ENCODE results near the gene KRT17. TPM values are rescaled to one million over a fixed set of nuclear protein-coding genes. Genes with fewer than 3 reads are reported as not detected.
A peak's percentile ranks its signal among the peaks of the same experiment; 100 is the strongest.

The KRT17 gene
- total RNA-seq, 4 donors from 2014 or later = 0.58 to 5.6 (median 1.2) TPM; not detected in 1

- WGBS = 1% methylated on average over 10 of the region's 11 CpGs
- intact Hi-C loops (cut with DNase I) = loop anchor here (5.0 kb wide), 1 partner anchor 809 kb away; no protein-coding TSS in a partner anchor
- no peaks in the 10 kb centered on the region for H3K27me3 ChIP-seq
- no peaks in the 10 kb centered on the region for H3K9me3 ChIP-seq
- peak overlapping the region; percentile 53 to 65 (median 58) for H3K4me3 ChIP-seq
- H3K27ac ChIP-seq (replicated peaks in 1 of 4) = peak overlapping the region; percentile 81 to 91 (median 86)
- H3K4me1 ChIP-seq = peaks cover 21 to 37% (median 27%) of the 10 kb centered on the region in 4 donors
- TF ChIP-seq POLR2AphosphoS5 (IDR thresholded peaks at IDR 0.05) (no peak), EP300 (IDR thresholded peaks at IDR 0.05) (no peak), CTCF (IDR thresholded peaks at IDR 0.05) (no peak), POLR2A (IDR thresholded peaks at IDR 0.05; ENCODE audit: low read depth) (no peak)
- H3K36me3 ChIP-seq = no peaks in the 10 kb centered on the region
- DNase-seq (ENCODE audit: extremely low spot score) = no peak
Observed at GRCh38 chr17:41666237-41666641, 41.9 kb upstream of the KRT17 start.

- Histone ChIP-seq H3K9me3 (no peaks in the 10 kb centered on the region), H3K4me3 (peak overlapping the region; percentile 53 to 65 (median 58)), H3K36me3 (no peaks in the 10 kb centered on the region), H3K4me1 (peaks cover 21 to 37% (median 27%) of the 10 kb centered on the region in 4 donors), H3K27ac (replicated peaks in 1 of 4) (peak overlapping the region; percentile 81 to 91 (median 86)), H3K27me3 (no peaks in the 10 kb centered on the region)
- whole genome bisulfite sequencing = 3% methylated on average over 18 of the region's 39 CpGs
- TF ChIP-seq POLR2A (IDR thresholded peaks at IDR 0.05; ENCODE audit: low read depth) = no peak
- peak; percentile 94 to 99 (median 95) for TF ChIP-seq CTCF (IDR thresholded peaks at IDR 0.05)
- TF ChIP-seq POLR2AphosphoS5 (IDR thresholded peaks at IDR 0.05) = peak; percentile 85 to 89
- no peak for TF ChIP-seq EP300 (IDR thresholded peaks at IDR 0.05)
- intact Hi-C loops (cut with DNase I) = loop anchor here (5.0 kb wide), 1 partner anchor 808 kb away; no protein-coding TSS in a partner anchor
- DNase-seq (ENCODE audit: extremely low spot score) = peak; percentile 93
Observed at GRCh38 chr17:41665566-41666236, 41.3 kb upstream of the KRT17 start.

- Histone ChIP-seq H3K27ac (replicated peaks in 1 of 4) (peak overlapping the region; percentile 81 to 91 (median 86)), H3K4me1 (peaks cover 21 to 37% (median 27%) of the 10 kb centered on the region in 4 donors), H3K36me3 (no peaks in the 10 kb centered on the region), H3K9me3 (no peaks in the 10 kb centered on the region), H3K27me3 (no peaks in the 10 kb centered on the region), H3K4me3 (peak overlapping the region; percentile 53 to 65 (median 58))
- 55% methylated on average over 14 of the region's 15 CpGs for WGBS
- intact Hi-C loops (cut with DNase I) = loop anchor here (5.0 kb wide), 4 partner anchors 118 to 863 kb away; no protein-coding TSS in a partner anchor
- TF ChIP-seq EP300 (IDR thresholded peaks at IDR 0.05) (no peak), POLR2AphosphoS5 (IDR thresholded peaks at IDR 0.05) (no peak), CTCF (IDR thresholded peaks at IDR 0.05) (no peak), POLR2A (IDR thresholded peaks at IDR 0.05; ENCODE audit: low read depth) (no peak)
- no peak for DNase-seq (ENCODE audit: extremely low spot score)
Observed at GRCh38 chr17:41664587-41665565, 40.5 kb upstream of the KRT17 start.

GRCh38 chr17:41664172-41664457 is 39.7 kb upstream of the KRT17 start:
- TF ChIP-seq POLR2AphosphoS5 (IDR thresholded peaks at IDR 0.05) (no peak), POLR2A (IDR thresholded peaks at IDR 0.05; ENCODE audit: low read depth) (no peak), EP300 (IDR thresholded peaks at IDR 0.05) (no peak), CTCF (IDR thresholded peaks at IDR 0.05) (no peak)

More at GRCh38 chr17:41664172-41664457, 39.7 kb upstream of the KRT17 start:
- intact Hi-C loops (cut with DNase I) = loop anchor here (5.0 kb wide), 3 partner anchors 117 to 862 kb away; no protein-coding TSS in a partner anchor
- H3K27me3 ChIP-seq = no peaks in the 10 kb centered on the region
- DNase-seq (ENCODE audit: extremely low spot score) = no peak
- no peak overlapping the region for H3K4me3 ChIP-seq
- H3K27ac ChIP-seq (replicated peaks in 1 of 4) = no peak overlapping the region
- no peaks in the 10 kb centered on the region for H3K9me3 ChIP-seq
- peaks cover 21 to 37% (median 27%) of the 10 kb centered on the region in 4 donors for H3K4me1 ChIP-seq
- no peaks in the 10 kb centered on the region for H3K36me3 ChIP-seq
- WGBS = 92% methylated on average over 2 of the region's 2 CpGs
